ENCODE results near the gene CELSR1.

The CELSR1 gene

GRCh38 chr22:46520880-46521279 is 16.5 kb downstream of the CELSR1 start:
- TF ChIP-seq CTCF (IDR thresholded peaks at IDR 0.05), result no peak

DNA sequence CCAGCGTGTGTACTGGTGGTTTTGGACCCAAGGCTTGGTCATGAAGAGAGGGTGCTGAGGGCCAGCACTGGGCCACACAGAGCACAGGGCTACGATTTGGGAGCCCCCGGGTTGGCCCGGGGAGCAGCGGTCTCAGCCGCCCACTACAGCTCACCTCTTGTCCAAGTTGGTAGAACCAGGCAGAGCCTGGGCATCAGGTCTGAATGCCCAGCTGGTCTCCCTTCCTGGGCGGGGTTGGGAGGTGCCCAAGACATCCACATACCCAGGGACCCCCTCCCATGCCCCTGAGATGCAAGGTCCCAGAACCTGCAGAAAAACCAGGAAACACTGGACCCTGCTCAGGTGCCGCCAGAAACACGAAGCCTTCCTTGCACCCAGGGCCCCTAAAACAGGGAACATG is 18.0 kb downstream of the CELSR1 start:
- no peak for TF ChIP-seq CTCF (IDR thresholded peaks at IDR 0.05)

DNA sequence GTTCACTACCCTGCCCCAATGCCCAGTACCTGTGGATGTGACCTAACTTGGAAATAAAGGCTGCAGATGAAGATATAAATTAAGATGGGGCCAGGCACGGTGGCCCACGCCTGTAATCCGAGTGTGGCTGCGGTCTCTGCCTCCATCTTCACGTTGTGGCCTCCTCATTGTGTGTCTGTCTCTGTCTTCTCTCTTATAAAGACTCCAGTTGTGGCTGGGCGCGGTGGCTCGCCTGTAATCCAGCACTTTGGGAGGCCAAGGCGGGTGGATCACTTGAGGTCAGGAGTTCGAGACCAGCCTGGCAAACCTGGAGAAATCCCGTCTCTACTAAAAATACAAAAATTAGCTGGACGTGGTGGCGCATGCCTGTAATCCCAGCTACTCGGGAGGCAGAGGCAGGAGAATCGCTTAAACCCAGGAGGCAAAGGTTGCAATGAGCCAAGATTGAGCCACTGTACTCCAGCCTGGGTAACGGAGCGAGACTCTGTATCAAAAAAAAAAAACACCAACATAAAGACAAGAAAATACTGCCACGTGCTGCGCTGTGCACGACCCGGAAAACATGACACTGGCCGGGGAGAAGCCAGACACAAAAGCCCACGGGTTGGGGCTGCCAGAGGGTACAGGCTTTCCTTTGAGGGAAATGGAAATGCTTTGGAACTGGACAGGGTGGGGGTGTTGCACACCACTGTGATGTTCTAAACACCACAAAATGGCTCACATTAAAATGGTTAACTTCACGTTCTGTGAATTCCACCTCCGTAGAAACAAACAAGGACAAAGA is 18.7 kb downstream of the CELSR1 start:
- TF ChIP-seq CTCF (IDR thresholded peaks at IDR 0.05), result no peak

- TF ChIP-seq CTCF (IDR thresholded peaks at IDR 0.05), result no peak
Measured at GRCh38 chr22:46518038-46518437, 19.4 kb downstream of the CELSR1 start.

- no peak for TF ChIP-seq CTCF (IDR thresholded peaks at IDR 0.05)
Measured at GRCh38 chr22:46517255-46517761, 20.1 kb downstream of the CELSR1 start.

- TF ChIP-seq CTCF (IDR thresholded peaks at IDR 0.05), result no peak
Measured at GRCh38 chr22:46516638-46517037, 20.8 kb downstream of the CELSR1 start.

DNA sequence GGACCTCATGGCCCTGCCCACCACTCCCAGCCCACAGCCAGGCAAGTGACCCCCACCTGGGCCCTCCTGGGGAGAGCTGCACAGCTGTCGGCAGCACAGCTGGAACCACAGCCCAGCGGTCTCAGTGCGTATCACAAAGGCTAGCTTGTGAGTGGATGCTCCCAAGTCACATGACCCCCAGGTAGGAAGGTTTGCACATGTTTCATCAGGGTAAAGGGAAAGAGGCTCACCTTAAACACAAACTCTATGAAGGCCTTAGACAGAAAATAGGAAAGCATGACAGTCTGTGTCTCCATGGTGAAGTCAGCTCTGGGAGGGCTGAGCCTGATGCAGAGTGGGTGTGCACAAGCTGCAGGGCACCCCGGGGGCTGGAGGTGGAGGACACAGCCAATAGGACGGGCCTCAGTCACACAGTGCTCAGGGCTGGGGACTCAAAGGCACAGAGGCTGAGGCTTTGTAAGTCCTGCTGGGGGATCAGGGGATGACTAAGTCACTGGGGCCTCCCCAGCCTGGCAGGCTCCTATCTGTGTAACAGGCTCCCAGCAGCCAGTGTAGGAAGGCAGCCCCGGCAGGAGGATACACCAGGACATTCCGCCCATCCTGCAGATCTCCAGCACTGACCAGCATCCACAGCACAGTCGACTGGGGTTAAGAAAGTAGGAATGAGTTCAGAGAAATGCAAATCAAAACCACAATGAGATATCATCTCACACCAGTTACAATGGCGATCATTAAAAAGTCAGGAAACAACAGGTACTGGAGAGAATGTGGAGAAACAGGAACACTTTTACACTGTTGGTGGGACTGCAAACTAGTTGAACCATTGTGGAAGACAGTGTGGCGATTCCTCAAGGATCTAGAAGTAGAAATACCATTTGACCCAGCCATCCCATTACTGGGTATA is 22.0 kb downstream of the CELSR1 start:
- no peak for TF ChIP-seq CTCF (IDR thresholded peaks at IDR 0.05)
